Measurements from ENCODE around the gene SPACA4. TPM values are rescaled to one million over a fixed set of nuclear protein-coding genes. Genes with fewer than 3 reads are reported as not detected.
A peak's percentile ranks its signal among the peaks of the same experiment; 100 is the strongest.

Gene SPACA4
- total and polyA plus RNA-seq, 2 experiments from 2014 or later: not detected

DNA sequence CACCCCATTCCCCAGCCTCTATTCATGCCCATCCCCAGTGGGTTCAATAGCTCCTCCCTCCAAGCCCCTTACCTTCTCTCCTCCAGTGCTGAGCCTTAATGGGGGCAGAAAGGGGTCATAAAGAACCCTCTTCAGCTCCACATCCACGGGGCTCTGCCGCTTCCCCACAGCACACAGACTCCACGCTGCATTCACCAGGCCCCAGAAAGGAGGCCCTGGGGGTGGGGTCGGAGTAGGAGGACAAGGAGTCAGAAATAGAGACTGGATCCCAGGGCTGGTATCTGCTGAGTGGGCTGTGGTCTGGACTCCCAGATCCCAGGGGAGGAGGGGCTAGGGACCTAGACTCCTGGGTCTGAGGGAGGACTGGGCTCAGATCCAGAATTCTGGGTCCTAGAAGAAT is 37.8 kb downstream of the SPACA4 start:
- H3K27me3 ChIP-seq: no peaks in the 10 kb centered on the region
- H3K9me3 ChIP-seq (ENCODE audit: low read depth): no peaks in the 10 kb centered on the region
- no peaks in the 10 kb centered on the region for H3K4me1 ChIP-seq (ENCODE audit: low read depth)
- H3K27ac ChIP-seq: no peak overlapping the region
- TF ChIP-seq, protein P1, sequence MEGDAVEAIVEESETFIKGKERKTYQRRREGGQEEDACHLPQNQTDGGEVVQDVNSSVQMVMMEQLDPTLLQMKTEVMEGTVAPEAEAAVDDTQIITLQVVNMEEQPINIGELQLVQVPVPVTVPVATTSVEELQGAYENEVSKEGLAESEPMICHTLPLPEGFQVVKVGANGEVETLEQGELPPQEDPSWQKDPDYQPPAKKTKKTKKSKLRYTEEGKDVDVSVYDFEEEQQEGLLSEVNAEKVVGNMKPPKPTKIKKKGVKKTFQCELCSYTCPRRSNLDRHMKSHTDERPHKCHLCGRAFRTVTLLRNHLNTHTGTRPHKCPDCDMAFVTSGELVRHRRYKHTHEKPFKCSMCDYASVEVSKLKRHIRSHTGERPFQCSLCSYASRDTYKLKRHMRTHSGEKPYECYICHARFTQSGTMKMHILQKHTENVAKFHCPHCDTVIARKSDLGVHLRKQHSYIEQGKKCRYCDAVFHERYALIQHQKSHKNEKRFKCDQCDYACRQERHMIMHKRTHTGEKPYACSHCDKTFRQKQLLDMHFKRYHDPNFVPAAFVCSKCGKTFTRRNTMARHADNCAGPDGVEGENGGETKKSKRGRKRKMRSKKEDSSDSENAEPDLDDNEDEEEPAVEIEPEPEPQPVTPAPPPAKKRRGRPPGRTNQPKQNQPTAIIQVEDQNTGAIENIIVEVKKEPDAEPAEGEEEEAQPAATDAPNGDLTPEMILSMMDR (IDR thresholded peaks at IDR 0.05; ENCODE audit: low read depth, low read length): no peak
- H3K36me3 ChIP-seq: no peaks in the 10 kb centered on the region
- no peak for DNase-seq (ENCODE audit: low read depth in 1 of 2, low spot score in 1 of 2)
- H3K4me3 ChIP-seq: no peak overlapping the region

DNA sequence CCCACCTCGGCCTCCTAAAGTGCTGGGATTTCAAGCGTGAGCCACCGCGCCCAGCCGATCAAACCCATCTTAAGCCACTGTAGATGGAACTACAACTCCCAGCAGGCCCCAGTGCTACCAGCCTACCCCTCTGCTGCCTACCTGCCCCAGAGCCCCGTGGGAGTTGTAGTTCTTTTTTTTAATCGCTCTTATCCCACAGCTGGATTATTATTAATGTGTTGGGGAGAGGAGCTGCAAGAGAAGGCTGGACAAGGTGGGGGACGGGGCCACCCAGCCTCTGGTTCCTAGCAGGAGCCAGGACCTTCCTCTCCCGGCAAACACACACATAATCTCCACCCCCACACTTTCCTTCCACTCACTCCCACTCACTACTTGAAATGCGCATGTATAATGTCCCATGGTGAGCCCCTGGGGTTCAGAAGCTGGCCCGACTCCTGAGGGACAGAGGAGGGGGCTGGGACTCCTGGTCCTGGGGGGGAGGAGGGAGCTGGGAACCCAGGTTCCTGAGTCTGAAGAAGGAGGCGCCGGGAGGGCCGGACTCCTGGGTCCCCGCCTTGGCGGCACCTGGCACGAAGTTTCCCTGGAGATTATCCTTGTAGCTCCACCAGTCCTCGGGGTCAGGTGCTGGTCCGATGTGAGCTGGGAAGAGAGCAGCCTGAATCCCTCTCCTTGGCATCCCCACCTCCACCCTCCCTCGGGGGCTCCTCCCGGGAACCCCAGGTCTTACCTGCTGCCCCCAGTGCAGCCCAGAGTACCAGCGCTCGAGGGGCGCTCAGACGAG is 38.5 kb downstream of the SPACA4 start:
- no peak overlapping the region for H3K27ac ChIP-seq
- H3K36me3 ChIP-seq: no peaks in the 10 kb centered on the region

DNA sequence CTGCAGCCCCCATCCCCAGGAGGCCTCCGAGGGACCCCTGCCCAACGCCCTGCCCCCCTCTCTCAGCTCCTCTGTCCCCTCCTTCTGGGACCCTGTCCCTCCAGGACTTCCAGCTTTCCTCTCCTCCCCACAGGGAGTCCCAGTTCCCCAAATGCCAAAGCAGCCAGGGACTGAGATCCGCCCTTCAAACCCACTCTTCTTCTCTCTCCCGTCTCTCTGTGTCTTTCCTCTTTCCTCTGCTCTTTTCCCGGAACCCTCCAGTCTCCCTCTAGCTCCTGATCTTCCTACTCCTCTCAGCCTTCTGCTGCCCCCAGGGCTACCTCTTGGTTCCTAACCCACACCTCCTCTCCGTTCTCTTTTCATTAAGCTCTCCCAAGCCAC is 39.1 kb downstream of the SPACA4 start:
- Histone ChIP-seq H3K4me1 (ENCODE audit: low read depth) (no peaks in the 10 kb centered on the region), H3K9me3 (ENCODE audit: low read depth) (no peaks in the 10 kb centered on the region), H3K27ac (peak overlapping the region; percentile 26), H3K36me3 (no peaks in the 10 kb centered on the region), H3K4me3 (peak overlapping the region; percentile 45), H3K27me3 (no peaks in the 10 kb centered on the region)
- TF ChIP-seq, protein P1 (IDR thresholded peaks at IDR 0.05; ENCODE audit: low read depth, low read length): no peak
- DNase-seq (ENCODE audit: low read depth in 1 of 2, low spot score in 1 of 2): peak in 1 of 2 donors; percentile 10

More for the DNA sequence above, 38.5 kb downstream of the SPACA4 start:
- DNase-seq (ENCODE audit: low read depth in 1 of 2, low spot score in 1 of 2): peak; percentile 84 to 86
- H3K4me1 ChIP-seq (ENCODE audit: low read depth): no peaks in the 10 kb centered on the region
- TF ChIP-seq, protein P1 (IDR thresholded peaks at IDR 0.05; ENCODE audit: low read depth, low read length): no peak
- no peaks in the 10 kb centered on the region for H3K27me3 ChIP-seq
- H3K4me3 ChIP-seq: peak overlapping the region; percentile 45
- H3K9me3 ChIP-seq (ENCODE audit: low read depth): no peaks in the 10 kb centered on the region

DNA sequence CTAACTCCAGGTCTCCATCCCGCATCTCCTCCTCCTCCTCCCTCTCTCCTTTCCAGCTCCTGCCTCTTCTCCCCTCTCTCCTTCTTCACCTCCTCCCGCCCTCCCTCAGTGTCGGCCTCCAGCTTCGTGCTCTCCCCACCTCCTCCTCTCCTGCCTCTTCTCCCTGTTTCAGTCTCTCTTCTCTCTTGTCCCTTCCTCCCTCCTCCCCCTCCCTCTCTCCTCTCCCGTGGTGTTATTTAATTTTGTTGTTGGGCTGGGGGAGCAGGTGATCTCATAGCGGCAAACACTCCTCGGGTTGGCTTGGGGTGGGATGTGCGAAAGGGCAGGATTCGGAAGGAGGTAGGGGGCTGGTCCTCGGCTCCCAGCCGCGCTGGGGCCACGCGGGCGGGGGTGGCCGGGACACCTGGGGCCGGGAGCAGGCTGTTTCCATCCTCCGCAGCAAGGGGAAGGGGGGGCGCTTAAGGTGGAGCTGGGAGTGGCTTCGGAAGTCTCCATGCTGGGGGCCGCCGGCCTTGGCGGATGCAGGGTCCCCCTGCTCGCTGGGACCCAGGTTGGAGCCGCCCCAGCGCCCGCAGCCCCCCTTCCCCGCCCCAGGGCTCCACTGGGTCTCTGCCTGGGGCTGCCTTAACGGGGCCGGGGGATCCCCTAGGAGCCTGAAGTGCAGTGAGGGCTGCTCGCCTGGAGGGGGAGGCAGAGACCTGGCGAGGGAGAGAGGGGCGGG is 39.6 kb downstream of the SPACA4 start, which contains the start of gene CA11:
TSS of gene CA11 (minus strand) at position 187 of the 721 bp plus-strand sequence. CDS start 555 bp downstream, outside the sequence.
- TF ChIP-seq, protein P1 (IDR thresholded peaks at IDR 0.05; ENCODE audit: low read depth, low read length): peak; percentile 76
- Histone ChIP-seq H3K36me3 (no peaks in the 10 kb centered on the region), H3K27ac (peak within 1 kb of the TSS; percentile 26), H3K9me3 (ENCODE audit: low read depth) (no peaks in the 10 kb centered on the region), H3K27me3 (no peaks in the 10 kb centered on the region), H3K4me3 (peak within 1 kb of the TSS; percentile 45), H3K4me1 (ENCODE audit: low read depth) (no peaks in the 10 kb centered on the region)
- peak; percentile 92 to 94 for DNase-seq (ENCODE audit: low read depth in 1 of 2, low spot score in 1 of 2)

- Histone ChIP-seq H3K27ac (no peak overlapping the region), H3K27me3 (no peaks in the 10 kb centered on the region), H3K4me3 (no peak overlapping the region), H3K36me3 (no peaks in the 10 kb centered on the region), H3K4me1 (ENCODE audit: low read depth) (no peaks in the 10 kb centered on the region), H3K9me3 (ENCODE audit: low read depth) (no peaks in the 10 kb centered on the region)
- DNase-seq (ENCODE audit: low read depth in 1 of 2, low spot score in 1 of 2): no peak
- TF ChIP-seq, protein P1 (IDR thresholded peaks at IDR 0.05; ENCODE audit: low read depth, low read length): no peak
Observed at GRCh38 chr19:48646722-48647216, 40.2 kb downstream of the SPACA4 start.
